GM12874 (cell line): ENCODE data around the gene CCM2L.

ENCODE experiments used
- CTCF ChIP-seq: IDR thresholded peaks from 2 replicates; pipeline ENCODE4 v1.5.1; 2011; ENCODE audit warnings: low read depth, mild to moderate bottlenecking, control low read depth, low read length, moderate library complexity; ENCODE audit not compliant: insufficient read depth

The CCM2L gene

GRCh38 chr20:31996996-31997395 lies 13.2 kb upstream of the CCM2L start:
- no peak for TF ChIP-seq CTCF

- no peak for TF ChIP-seq CTCF
These were observed 12.0 kb upstream of the CCM2L start for GRCh38 chr20:31998246-31998645.

GRCh38 chr20:32003325-32003724 lies 6.9 kb upstream of the CCM2L start:
- TF ChIP-seq CTCF, result no peak

- TF ChIP-seq CTCF, result no peak
These were observed 5.3 kb upstream of the CCM2L start for GRCh38 chr20:32004963-32005362.

GRCh38 chr20:32006053-32006452 lies 4.2 kb upstream of the CCM2L start:
- no peak for TF ChIP-seq CTCF

GRCh38 chr20:32006841-32007786 lies 3.1 kb upstream of the CCM2L start:
- no peak for TF ChIP-seq CTCF

- no peak for TF ChIP-seq CTCF
These were observed 2.2 kb upstream of the CCM2L start for GRCh38 chr20:32007787-32008616.
